SK-N-SH (cell line): Measurements from ENCODE around the gene NPHS1. TPM values are rescaled to one million over a fixed set of nuclear protein-coding genes. Genes with fewer than 3 reads are reported as not detected.

Experiments used
- CTCF ChIA-PET: fragments of 300-600, 350-600 bp; formaldehyde crosslinking; extraction: SDS; loops from one replicate; lab custom pipeline; 2021; lab: Yijun Ruan, JAX
- POLR2A ChIA-PET: fragments of 350-600 bp; sonication (Branson Sonifier 250); formaldehyde crosslinking; extraction: SDS; loops from one replicate; lab custom pipeline; 2020; ENCODE audit warnings: antibody characterized with exemption, inconsistent platforms; lab: Yijun Ruan, JAX
- DNase-seq: peaks from one replicate; pipeline ENCODE4 v3.0.0; 2012
- H2AFZ ChIP-seq: fragments of 200-600 bp; sonication (generic); 2 replicates; pipeline ENCODE4 v1.8.1; 2016; ENCODE audit warnings: antibody characterized with exemption, mild to moderate bottlenecking, low read depth
- H3F3A ChIP-seq: fragments of 200-600 bp; sonication (generic); replicated peaks from 2 replicates; pipeline ENCODE3; 2016; ENCODE audit warnings: antibody characterized with exemption, mild to moderate bottlenecking; ENCODE audit not compliant: insufficient read depth
- H3K27ac ChIP-seq, 2 experiments: fragments of 200-500 bp in 1 of 2; fragments of 200-600 bp in 1 of 2; sonication (Bioruptor generic) in 1 of 2; sonication (generic), shearing (Covaris generic) in 1 of 2; 2 replicates each; pipeline versions ENCODE4 v1.5.1 to v1.6.1; 2014 to 2016; ENCODE audit warnings: low read depth in 2 of 2, inconsistent platforms in 1 of 2, low read length in 1 of 2, mild to moderate bottlenecking in 1 of 2, mixed read lengths in 1 of 2
- H3K27me3 ChIP-seq: fragments of 200-600 bp; sonication (generic), shearing (Covaris generic); 2 replicates; pipeline ENCODE4 v1.6.1; 2016; ENCODE audit warnings: mixed run types; ENCODE audit not compliant: insufficient read depth
- H3K36me3 ChIP-seq, 2 experiments: fragments of 200-500 bp in 1 of 2; fragments of 200-600 bp in 1 of 2; sonication (Bioruptor generic) in 1 of 2; sonication (generic) in 1 of 2; replicated peaks in 1 of 2; 2 replicates each; pipeline versions ENCODE3 to v1.5.1; 2014 to 2016; ENCODE audit warnings: low read length in 1 of 2, mild to moderate bottlenecking in 1 of 2; ENCODE audit not compliant: insufficient read depth in 2 of 2, control insufficient read depth in 1 of 2
- H3K4me1 ChIP-seq, 2 experiments: fragments of 200-500 bp in 1 of 2; fragments of 200-600 bp in 1 of 2; sonication (Bioruptor generic) in 1 of 2; sonication (generic), shearing (Covaris generic) in 1 of 2; 2 replicates each; pipeline versions ENCODE4 v1.5.1 to v1.6.1; 2014 to 2016; ENCODE audit warnings: low read depth in 1 of 2, low read length in 1 of 2, mixed run types in 1 of 2; ENCODE audit not compliant: insufficient read depth in 2 of 2, control insufficient read depth in 1 of 2
- H3K4me2 ChIP-seq: fragments of 200-600 bp; sonication (generic), shearing (Covaris generic); 2 replicates; pipeline ENCODE4 v1.6.1; 2017; ENCODE audit warnings: mixed run types
- H3K4me3 ChIP-seq, 2 experiments: fragments of 200-500 bp in 1 of 2; fragments of 200-600 bp in 1 of 2; sonication (Bioruptor generic) in 1 of 2; sonication (generic), shearing (Covaris generic) in 1 of 2; 2 replicates each; pipeline versions ENCODE4 v1.5.1 to v1.8.1; 2014 to 2016; ENCODE audit warnings: low read depth in 2 of 2, inconsistent platforms in 1 of 2, low read length in 1 of 2, mild to moderate bottlenecking in 1 of 2, mixed read lengths in 1 of 2, moderate library complexity in 1 of 2
- H3K79me2 ChIP-seq: fragments of 200-600 bp; sonication (generic); 2 replicates; pipeline ENCODE4 v1.8.1; 2017; ENCODE audit warnings: mild to moderate bottlenecking; ENCODE audit not compliant: insufficient read depth
- H3K9ac ChIP-seq: fragments of 200-600 bp; sonication (generic); 2 replicates; pipeline ENCODE4 v1.6.1; 2017; ENCODE audit warnings: mixed run types
- H3K9me2 ChIP-seq: fragments of 200-600 bp; sonication (generic); 2 replicates; pipeline ENCODE4 v1.6.1; 2017; ENCODE audit warnings: mixed run types
- H3K9me3 ChIP-seq: fragments of 200-600 bp; sonication (generic); 2 replicates; pipeline ENCODE4 v1.6.1; 2017; ENCODE audit warnings: mixed run types, mild to moderate bottlenecking, moderate library complexity
- H4K20me1 ChIP-seq: fragments of 200-600 bp; sonication (generic); 2 replicates; pipeline ENCODE4 v1.6.1; 2017; ENCODE audit warnings: mild to moderate bottlenecking, mixed run types; ENCODE audit not compliant: insufficient read depth
- CHD2 ChIP-seq: fragments of 150-350 bp; IDR thresholded peaks from 2 replicates; pipeline ENCODE4 v1.6.1; 2018; ENCODE audit warnings: low read length; ENCODE audit not compliant: partially characterized antibody
- ELF1 ChIP-seq: IDR thresholded peaks from 2 replicates; pipeline ENCODE4 v1.4.0; 2012
- EP300 ChIP-seq, 2 experiments: IDR thresholded peaks; 2 replicates each; pipeline versions ENCODE4 v1.4.0 to v1.6.1; 2012; ENCODE audit warnings: borderline replicate concordance in 1 of 2, low read depth in 1 of 2, low read length in 1 of 2
- FOSL2 ChIP-seq: IDR thresholded peaks from 2 replicates; pipeline ENCODE4 v1.4.0; 2012; ENCODE audit warnings: low read depth, mild to moderate bottlenecking, moderate library complexity, borderline replicate concordance
- GATA2 ChIP-seq: sonication (generic); formaldehyde crosslinking; IDR thresholded peaks from 2 replicates; pipeline ENCODE4 v1.5.0; 2020; ENCODE audit warnings: mild to moderate bottlenecking, missing genetic modification reagents
- JUND ChIP-seq: IDR thresholded peaks from 2 replicates; pipeline ENCODE4 v1.4.0; 2012
- MEF2A ChIP-seq: IDR thresholded peaks from 2 replicates; pipeline ENCODE4 v1.4.0; 2012; ENCODE audit warnings: low read depth, borderline replicate concordance
- MXI1 ChIP-seq: IDR thresholded peaks from 2 replicates; pipeline ENCODE4 v1.6.1; 2012; ENCODE audit warnings: mild to moderate bottlenecking, low read depth, low read length, improper control_type of control experiment
- POLR2AphosphoS5 ChIP-seq: IDR thresholded peaks from 2 replicates; pipeline ENCODE4 v1.6.1; 2012; ENCODE audit warnings: low read depth, low read length
- RCOR1 ChIP-seq: fragments of 150-350 bp; IDR thresholded peaks from 2 replicates; pipeline ENCODE4 v1.6.1; 2017; ENCODE audit warnings: antibody characterized with exemption, low read length
- SIN3A ChIP-seq: IDR thresholded peaks from 2 replicates; pipeline ENCODE4 v1.6.1; 2012; ENCODE audit warnings: low read depth, mild to moderate bottlenecking, low read length, moderate library complexity, borderline replicate concordance
- WGBS: methylation state at CpG from one replicate; pipeline ENCODE4 v1.1.6; 2017; ENCODE audit warnings: low lambda C conversion rate; 5-methylcytosine and 5-hydroxymethylcytosine counted together
- polyA plus RNA-seq, 3 experiments: library from polyadenylated mRNA; depleted of rRNA; stranded (reverse); fragments of >200 nt; gene quantifications; 2 replicates each; pipeline ENCODE4 v1.2.3, GENCODE V29; 2012
- TF ChIP-seq, protein P1 (sequence below): IDR thresholded peaks from 2 replicates; pipeline ENCODE4 v1.4.0; 2012; ENCODE audit warnings: low read depth
- TF ChIP-seq, protein P2 (sequence below): IDR thresholded peaks from 2 replicates; pipeline ENCODE4 v1.6.1; 2012; ENCODE audit warnings: mild to moderate bottlenecking, low read depth, low read length, moderate library complexity
- TF ChIP-seq, protein P3 (sequence below): IDR thresholded peaks from 2 replicates; pipeline ENCODE4 v1.4.0; 2012; ENCODE audit warnings: low read depth, borderline replicate concordance
- TF ChIP-seq, protein P4 (sequence below): IDR thresholded peaks from 2 replicates; pipeline ENCODE4; 2012
- TF ChIP-seq, protein P5 (sequence below): IDR thresholded peaks from 2 replicates; pipeline ENCODE4 v1.4.0; 2012; ENCODE audit warnings: low read depth, borderline replicate concordance
- TF ChIP-seq, protein P6 (sequence below): fragments of 150-350 bp; IDR thresholded peaks from 2 replicates; pipeline ENCODE4 v1.6.1; 2017; ENCODE audit warnings: antibody characterized with exemption, low read length, low read depth, borderline replicate concordance

NPHS1 gene
- polyA plus RNA-seq, 1 of the 3 experiments (the other 2 are of a cell fraction): not detected

DNA sequence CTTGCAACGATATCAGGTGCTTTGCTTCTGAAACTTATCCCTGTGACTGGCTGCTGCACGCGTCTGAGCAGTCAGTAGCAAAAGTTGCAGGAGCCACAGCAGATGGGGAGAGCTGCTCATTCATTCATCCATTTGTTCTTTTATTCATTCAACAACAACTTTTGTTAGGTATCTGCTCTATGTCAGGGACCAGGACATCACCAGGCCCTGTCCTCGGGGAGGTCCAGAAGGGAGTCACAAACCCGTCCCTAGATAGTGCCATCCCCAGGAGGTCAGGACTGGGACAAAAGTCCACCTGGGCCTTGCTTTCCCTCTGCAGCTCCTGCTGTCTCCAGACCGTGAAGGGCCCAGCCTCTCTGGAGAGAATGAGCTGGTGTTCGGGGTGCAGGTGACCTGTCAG, 74.3 kb downstream of the NPHS1 start:
- H3K4me2 ChIP-seq: no peak overlapping the region
- H2AFZ ChIP-seq: no peak overlapping the region
- H3K36me3 ChIP-seq: peaks cover 0 to 6% of the 10 kb centered on the region in 2 experiments
- no peaks in the 10 kb centered on the region for H3K27me3 ChIP-seq
- no peak overlapping the region for H3K4me3 ChIP-seq
- H3K79me2 ChIP-seq: peaks cover 13% of the 10 kb centered on the region; the same call in 1 of the 2 replicates
- ChIA-PET POLR2A (no interaction called here), CTCF (no interaction called here)
- H3K4me1 ChIP-seq: peaks cover 0 to 12% of the 10 kb centered on the region in 2 experiments; a peak in 2 of 4 replicates
- 86% methylated on average over 7 of the region's 7 CpGs for WGBS
- H4K20me1 ChIP-seq: no peaks in the 10 kb centered on the region
- no peaks in the 10 kb centered on the region for H3K9me2 ChIP-seq
- DNase-seq: no peak
- TF ChIP-seq RCOR1 (no peak), CHD2 (no peak), ELF1 (no peak), POLR2AphosphoS5 (no peak), MXI1 (no peak), JUND (no peak), SIN3A (no peak), FOSL2 (no peak), EP300 (IDR thresholded peaks at IDR 0.05; ENCODE audit: borderline replicate concordance in 1 of 2, low read depth in 1 of 2, low read length in 1 of 2) (no peak), GATA2 (no peak), MEF2A (no peak)
- TF ChIP-seq, protein P1, sequence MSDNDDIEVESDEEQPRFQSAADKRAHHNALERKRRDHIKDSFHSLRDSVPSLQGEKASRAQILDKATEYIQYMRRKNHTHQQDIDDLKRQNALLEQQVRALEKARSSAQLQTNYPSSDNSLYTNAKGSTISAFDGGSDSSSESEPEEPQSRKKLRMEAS: no peak
- TF ChIP-seq, protein P2, sequence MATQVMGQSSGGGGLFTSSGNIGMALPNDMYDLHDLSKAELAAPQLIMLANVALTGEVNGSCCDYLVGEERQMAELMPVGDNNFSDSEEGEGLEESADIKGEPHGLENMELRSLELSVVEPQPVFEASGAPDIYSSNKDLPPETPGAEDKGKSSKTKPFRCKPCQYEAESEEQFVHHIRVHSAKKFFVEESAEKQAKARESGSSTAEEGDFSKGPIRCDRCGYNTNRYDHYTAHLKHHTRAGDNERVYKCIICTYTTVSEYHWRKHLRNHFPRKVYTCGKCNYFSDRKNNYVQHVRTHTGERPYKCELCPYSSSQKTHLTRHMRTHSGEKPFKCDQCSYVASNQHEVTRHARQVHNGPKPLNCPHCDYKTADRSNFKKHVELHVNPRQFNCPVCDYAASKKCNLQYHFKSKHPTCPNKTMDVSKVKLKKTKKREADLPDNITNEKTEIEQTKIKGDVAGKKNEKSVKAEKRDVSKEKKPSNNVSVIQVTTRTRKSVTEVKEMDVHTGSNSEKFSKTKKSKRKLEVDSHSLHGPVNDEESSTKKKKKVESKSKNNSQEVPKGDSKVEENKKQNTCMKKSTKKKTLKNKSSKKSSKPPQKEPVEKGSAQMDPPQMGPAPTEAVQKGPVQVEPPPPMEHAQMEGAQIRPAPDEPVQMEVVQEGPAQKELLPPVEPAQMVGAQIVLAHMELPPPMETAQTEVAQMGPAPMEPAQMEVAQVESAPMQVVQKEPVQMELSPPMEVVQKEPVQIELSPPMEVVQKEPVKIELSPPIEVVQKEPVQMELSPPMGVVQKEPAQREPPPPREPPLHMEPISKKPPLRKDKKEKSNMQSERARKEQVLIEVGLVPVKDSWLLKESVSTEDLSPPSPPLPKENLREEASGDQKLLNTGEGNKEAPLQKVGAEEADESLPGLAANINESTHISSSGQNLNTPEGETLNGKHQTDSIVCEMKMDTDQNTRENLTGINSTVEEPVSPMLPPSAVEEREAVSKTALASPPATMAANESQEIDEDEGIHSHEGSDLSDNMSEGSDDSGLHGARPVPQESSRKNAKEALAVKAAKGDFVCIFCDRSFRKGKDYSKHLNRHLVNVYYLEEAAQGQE: no peak
- TF ChIP-seq, protein P3, sequence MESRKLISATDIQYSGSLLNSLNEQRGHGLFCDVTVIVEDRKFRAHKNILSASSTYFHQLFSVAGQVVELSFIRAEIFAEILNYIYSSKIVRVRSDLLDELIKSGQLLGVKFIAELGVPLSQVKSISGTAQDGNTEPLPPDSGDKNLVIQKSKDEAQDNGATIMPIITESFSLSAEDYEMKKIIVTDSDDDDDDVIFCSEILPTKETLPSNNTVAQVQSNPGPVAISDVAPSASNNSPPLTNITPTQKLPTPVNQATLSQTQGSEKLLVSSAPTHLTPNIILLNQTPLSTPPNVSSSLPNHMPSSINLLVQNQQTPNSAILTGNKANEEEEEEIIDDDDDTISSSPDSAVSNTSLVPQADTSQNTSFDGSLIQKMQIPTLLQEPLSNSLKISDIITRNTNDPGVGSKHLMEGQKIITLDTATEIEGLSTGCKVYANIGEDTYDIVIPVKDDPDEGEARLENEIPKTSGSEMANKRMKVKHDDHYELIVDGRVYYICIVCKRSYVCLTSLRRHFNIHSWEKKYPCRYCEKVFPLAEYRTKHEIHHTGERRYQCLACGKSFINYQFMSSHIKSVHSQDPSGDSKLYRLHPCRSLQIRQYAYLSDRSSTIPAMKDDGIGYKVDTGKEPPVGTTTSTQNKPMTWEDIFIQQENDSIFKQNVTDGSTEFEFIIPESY: no peak
- TF ChIP-seq, protein P4, sequence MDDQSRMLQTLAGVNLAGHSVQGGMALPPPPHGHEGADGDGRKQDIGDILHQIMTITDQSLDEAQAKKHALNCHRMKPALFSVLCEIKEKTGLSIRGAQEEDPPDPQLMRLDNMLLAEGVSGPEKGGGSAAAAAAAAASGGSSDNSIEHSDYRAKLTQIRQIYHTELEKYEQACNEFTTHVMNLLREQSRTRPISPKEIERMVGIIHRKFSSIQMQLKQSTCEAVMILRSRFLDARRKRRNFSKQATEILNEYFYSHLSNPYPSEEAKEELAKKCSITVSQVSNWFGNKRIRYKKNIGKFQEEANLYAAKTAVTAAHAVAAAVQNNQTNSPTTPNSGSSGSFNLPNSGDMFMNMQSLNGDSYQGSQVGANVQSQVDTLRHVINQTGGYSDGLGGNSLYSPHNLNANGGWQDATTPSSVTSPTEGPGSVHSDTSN: no peak
- TF ChIP-seq, protein P5, sequence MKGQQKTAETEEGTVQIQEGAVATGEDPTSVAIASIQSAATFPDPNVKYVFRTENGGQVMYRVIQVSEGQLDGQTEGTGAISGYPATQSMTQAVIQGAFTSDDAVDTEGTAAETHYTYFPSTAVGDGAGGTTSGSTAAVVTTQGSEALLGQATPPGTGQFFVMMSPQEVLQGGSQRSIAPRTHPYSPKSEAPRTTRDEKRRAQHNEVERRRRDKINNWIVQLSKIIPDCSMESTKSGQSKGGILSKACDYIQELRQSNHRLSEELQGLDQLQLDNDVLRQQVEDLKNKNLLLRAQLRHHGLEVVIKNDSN: no peak
- TF ChIP-seq, protein P6, sequence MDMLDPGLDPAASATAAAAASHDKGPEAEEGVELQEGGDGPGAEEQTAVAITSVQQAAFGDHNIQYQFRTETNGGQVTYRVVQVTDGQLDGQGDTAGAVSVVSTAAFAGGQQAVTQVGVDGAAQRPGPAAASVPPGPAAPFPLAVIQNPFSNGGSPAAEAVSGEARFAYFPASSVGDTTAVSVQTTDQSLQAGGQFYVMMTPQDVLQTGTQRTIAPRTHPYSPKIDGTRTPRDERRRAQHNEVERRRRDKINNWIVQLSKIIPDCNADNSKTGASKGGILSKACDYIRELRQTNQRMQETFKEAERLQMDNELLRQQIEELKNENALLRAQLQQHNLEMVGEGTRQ: no peak
- no peak overlapping the region for H3K9ac ChIP-seq
- H3F3A ChIP-seq: peaks cover 8% of the 10 kb centered on the region
- H3K27ac ChIP-seq: no peak overlapping the region
- H3K9me3 ChIP-seq: no peaks in the 10 kb centered on the region
